Esophagus muscularis mucosa (tissue), 4 donors: ENCODE measurements around the gene DOCK3.
"Not testable (repeated sequence)": the region's sequence is repeated elsewhere in the genome, so short reads cannot be mapped to it uniquely, and the experiment has no call there.

Source experiments
- CTCF ChIP-seq, 3 experiments: fragments of 200-600 bp in 2 of 3; fragments of 450-650 bp in 1 of 3; sonication (generic) in 2 of 3; IDR thresholded peaks; one replicate each; pipeline ENCODE4 v1.5.1; 2017 to 2019; ENCODE audit warnings: antibody characterized with exemption in 3 of 3, mild to moderate bottlenecking in 2 of 3, moderate library complexity in 1 of 3
- EP300 ChIP-seq: sonication (generic); formaldehyde crosslinking; IDR thresholded peaks from one replicate; pipeline ENCODE4 v1.6.1; 2017; ENCODE audit warnings: antibody characterized with exemption
- POLR2A ChIP-seq: fragments of 450-650 bp; IDR thresholded peaks from one replicate; pipeline ENCODE4 v1.6.1; 2017; ENCODE audit warnings: antibody characterized with exemption, moderate library complexity, mild to moderate bottlenecking, low read depth
- POLR2AphosphoS5 ChIP-seq, 2 donors: sonication (generic); formaldehyde crosslinking; IDR thresholded peaks; one replicate each; pipeline ENCODE4 v1.6.1; 2017; ENCODE audit warnings: antibody characterized with exemption in 2 of 2

- not testable (repeated sequence) for TF ChIP-seq CTCF (IDR thresholded peaks at IDR 0.05); POLR2A; EP300; POLR2AphosphoS5 (IDR thresholded peaks at IDR 0.05)
Observed at GRCh38 chr3:50804376-50804775, 129.6 kb downstream of the DOCK3 start.
